Fibroblast of the aortic adventitia (primary cell): ENCODE measurements around the gene WASHC4. TPM values are rescaled to one million over a fixed set of nuclear protein-coding genes. Genes with fewer than 3 reads are reported as not detected.

ENCODE experiments used
- DNase-seq: peaks from one replicate; pipeline ENCODE4 v3.0.0-alpha.2; 2010; ENCODE audit warnings: low read depth
- H3K4me3 ChIP-seq: 2 replicates; pipeline ENCODE4 v1.5.1; 2011; ENCODE audit warnings: low read depth, mild to moderate bottlenecking, control low read depth, low read length, moderate library complexity
- total RNA-seq: library from RNA; depleted of rRNA; stranded (reverse); fragments of >200 nt; gene quantifications from 2 replicates; pipeline ENCODE4 v1.2.3, GENCODE V29; 2012; ENCODE audit warnings: low replicate concordance
- TF ChIP-seq, protein P1 (sequence below): IDR thresholded peaks from 2 replicates; pipeline ENCODE4 v1.5.1; 2011; ENCODE audit warnings: mild to moderate bottlenecking, low read length, control low read depth, inconsistent platforms; ENCODE audit not compliant: insufficient read depth

Gene WASHC4
- total RNA-seq, 1 donor, result 102 TPM

DNA sequence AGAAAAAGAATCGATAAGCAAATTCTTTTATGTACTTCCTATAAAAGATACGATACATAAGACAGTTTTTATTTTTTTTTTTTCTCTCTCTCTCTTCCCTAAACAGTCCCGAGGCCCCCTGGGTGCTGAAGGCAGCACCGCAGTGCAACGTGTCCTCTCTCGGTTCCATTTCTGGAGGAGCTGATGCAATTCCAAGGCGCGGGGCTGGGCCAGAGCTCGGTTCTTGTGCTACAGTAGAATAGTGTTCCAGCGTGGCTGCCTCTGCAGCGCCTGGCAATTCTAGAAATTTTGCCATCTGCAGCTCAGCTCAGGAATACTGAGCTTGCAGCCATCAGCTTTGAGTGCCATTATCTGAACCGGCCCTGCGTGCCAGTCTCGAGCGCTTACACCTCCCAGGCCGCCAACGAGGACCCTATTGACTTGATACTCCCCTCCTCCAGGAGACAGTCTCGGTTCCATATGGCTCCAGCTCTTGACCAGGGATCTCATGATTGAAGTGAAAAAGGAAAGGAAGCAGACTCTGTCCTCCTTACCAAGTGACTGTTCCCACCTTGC is 23.9 kb upstream of the WASHC4 start:
- peak; percentile 82 for DNase-seq
- TF ChIP-seq, protein P1, sequence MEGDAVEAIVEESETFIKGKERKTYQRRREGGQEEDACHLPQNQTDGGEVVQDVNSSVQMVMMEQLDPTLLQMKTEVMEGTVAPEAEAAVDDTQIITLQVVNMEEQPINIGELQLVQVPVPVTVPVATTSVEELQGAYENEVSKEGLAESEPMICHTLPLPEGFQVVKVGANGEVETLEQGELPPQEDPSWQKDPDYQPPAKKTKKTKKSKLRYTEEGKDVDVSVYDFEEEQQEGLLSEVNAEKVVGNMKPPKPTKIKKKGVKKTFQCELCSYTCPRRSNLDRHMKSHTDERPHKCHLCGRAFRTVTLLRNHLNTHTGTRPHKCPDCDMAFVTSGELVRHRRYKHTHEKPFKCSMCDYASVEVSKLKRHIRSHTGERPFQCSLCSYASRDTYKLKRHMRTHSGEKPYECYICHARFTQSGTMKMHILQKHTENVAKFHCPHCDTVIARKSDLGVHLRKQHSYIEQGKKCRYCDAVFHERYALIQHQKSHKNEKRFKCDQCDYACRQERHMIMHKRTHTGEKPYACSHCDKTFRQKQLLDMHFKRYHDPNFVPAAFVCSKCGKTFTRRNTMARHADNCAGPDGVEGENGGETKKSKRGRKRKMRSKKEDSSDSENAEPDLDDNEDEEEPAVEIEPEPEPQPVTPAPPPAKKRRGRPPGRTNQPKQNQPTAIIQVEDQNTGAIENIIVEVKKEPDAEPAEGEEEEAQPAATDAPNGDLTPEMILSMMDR, result peak; percentile 38
- peak overlapping the region; percentile 98 for H3K4me3 ChIP-seq

DNA sequence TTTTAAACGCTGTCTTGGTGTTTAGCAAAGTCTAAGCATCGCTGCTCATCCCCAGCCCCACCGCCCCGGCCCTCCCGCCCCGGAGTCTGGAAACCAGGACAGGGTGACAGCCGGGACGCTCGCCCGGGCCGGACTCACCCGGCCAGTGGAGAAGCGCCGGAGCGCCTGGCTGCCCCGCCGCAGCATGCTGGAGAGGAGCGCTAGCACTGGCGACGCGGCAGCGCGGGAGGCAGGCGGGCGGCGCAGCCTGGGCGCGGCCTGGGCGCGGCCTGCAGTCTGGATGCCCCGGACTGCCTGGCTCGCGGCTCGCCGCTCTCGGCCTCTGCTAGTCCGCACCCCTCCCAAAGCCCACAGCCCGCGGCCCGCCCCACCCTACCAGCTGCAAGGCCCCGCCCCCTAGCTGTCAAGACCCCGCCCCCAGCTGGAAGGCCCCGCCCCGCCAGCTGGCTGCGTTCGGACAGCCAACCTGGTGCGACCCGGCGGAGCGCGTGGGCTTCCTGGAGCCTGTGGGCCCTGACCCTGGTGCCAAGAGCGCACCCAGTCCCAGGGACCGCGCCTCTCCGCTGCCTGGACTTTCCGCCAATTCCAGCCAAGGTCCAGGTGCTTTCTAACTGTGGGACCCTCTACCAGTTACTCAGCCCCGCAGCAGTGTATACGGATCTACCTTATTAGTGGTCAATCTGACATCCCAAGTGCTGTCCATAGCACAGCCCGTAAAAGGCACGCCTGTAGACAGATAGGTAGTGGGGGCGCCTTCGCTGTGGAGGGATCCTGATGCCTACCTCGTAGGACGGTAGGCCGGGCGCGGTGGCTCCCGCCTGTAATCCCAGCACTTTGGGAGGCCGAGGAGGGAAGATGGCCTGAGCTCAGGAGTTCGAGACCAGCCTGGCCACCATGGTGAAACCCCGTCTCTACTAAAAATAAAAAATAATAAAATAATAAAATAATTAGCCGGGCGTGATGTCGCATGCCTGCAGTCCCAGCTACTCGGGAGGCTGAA is 23.0 kb upstream of the WASHC4 start, which contains the start of gene ALDH1L2:
Gene ALDH1L2, minus strand, starts transcription at position 208 of the 1,000 bp plus-strand sequence. Its CDS starts 22 bp downstream, at position 186.
- peak; percentile 90 for DNase-seq
- TF ChIP-seq, protein P1, result no peak
- peak within 1 kb of the TSS; percentile 98 for H3K4me3 ChIP-seq

- H3K4me3 ChIP-seq, result no peak overlapping the region
- TF ChIP-seq, protein P1, result no peak
- no peak for DNase-seq
These were observed 22.0 kb upstream of the WASHC4 start for GRCh38 chr12:105085501-105085900.

GRCh38 chr12:105089817-105090216 is 17.7 kb upstream of the WASHC4 start:
- no peak for DNase-seq
- TF ChIP-seq, protein P1, result no peak
- no peak overlapping the region for H3K4me3 ChIP-seq

DNA sequence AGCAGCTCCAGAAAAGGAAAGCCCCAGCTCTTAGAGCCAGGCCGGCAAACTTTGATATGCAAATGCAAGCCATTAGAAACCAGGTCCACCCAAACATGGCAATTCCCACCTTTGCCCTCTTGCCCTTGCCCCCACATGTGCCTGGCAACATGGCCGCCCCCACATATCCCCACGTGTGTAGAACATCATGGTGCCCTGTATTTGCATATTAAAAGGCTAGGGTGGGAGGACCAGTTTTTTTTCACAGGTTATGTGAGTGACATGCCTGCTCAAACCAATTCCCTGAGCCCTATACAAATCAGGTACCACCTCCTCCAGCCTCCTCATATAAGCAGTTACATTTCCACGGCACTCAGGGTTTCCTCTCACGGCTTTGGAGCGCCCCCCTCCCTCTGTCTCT is 17.2 kb upstream of the WASHC4 start:
- no peak for DNase-seq
- TF ChIP-seq, protein P1, result no peak
- no peak overlapping the region for H3K4me3 ChIP-seq

GRCh38 chr12:105091476-105092206 is 15.9 kb upstream of the WASHC4 start:
- no peak for DNase-seq
- TF ChIP-seq, protein P1, result no peak
- no peak overlapping the region for H3K4me3 ChIP-seq
